Right lobe of liver (tissue), 4 donors: Measurements from ENCODE around the gene SYT1.

Experiments used
- POLR2A ChIP-seq: fragments of 450-650 bp; IDR thresholded peaks from one replicate; pipeline ENCODE4 v1.6.1; 2017; ENCODE audit warnings: antibody characterized with exemption, mild to moderate bottlenecking
- TF ChIP-seq, protein P1 (sequence below), 4 donors: fragments of 200-600 bp in 3 of 4; fragments of 450-650 bp in 1 of 4; IDR thresholded peaks; one replicate each; pipeline versions ENCODE4 v1.5.1 to v1.8.0; 2016 to 2022; ENCODE audit warnings: antibody characterized with exemption in 4 of 4, mild to moderate bottlenecking in 2 of 4
- donor health status: DM: no; HTN: no; CAD: no.
- donor health status: DM: no; HTN: no; CAD: no.
- donor health status: DM: no; HTN: yes; CAD: no.

DNA sequence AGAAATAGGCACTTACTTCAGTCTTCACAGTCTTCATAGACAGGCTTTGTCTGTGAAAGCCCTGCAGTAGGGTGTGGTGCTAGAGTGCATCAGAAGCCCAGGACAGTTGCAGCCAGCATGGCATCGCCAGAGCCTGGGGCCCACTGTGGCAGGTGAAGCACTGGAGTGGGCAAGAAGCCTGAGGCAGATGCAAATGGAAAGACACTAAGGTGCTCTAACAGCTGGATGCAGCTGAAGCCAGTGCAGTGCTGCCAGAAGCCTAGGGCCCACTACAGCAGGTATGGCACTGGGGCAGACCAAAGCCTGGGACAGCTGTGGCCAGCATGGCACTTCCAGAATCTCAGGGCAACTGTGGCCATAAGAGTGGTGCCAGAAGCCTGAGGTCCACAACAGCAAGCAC, 358.6 kb downstream of the SYT1 start:
- TF ChIP-seq POLR2A, result no peak
- TF ChIP-seq, protein P1, sequence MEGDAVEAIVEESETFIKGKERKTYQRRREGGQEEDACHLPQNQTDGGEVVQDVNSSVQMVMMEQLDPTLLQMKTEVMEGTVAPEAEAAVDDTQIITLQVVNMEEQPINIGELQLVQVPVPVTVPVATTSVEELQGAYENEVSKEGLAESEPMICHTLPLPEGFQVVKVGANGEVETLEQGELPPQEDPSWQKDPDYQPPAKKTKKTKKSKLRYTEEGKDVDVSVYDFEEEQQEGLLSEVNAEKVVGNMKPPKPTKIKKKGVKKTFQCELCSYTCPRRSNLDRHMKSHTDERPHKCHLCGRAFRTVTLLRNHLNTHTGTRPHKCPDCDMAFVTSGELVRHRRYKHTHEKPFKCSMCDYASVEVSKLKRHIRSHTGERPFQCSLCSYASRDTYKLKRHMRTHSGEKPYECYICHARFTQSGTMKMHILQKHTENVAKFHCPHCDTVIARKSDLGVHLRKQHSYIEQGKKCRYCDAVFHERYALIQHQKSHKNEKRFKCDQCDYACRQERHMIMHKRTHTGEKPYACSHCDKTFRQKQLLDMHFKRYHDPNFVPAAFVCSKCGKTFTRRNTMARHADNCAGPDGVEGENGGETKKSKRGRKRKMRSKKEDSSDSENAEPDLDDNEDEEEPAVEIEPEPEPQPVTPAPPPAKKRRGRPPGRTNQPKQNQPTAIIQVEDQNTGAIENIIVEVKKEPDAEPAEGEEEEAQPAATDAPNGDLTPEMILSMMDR (IDR thresholded peaks at IDR 0.05), result no peak
